T-helper 9 cell (primary cell): ENCODE data around the gene TARDBP.
"Not testable (repeated sequence)": the region's sequence is repeated elsewhere in the genome, so short reads cannot be mapped to it uniquely, and the experiment has no call there.

ENCODE experiments used
- DNase-seq: peaks from one replicate; pipeline ENCODE4 v3.0.0-alpha.2; 2020
- total RNA-seq, 2 donors: gene quantifications; one replicate each; lab custom pipeline; 2026; lab: John Stamatoyannopoulos, UW

TARDBP gene
- 92.4 to 115 reads per million in 2 donors for total RNA-seq

- DNase-seq = peak; percentile 85
Measured at GRCh38 chr1:11012260-11013159, at the start of gene TARDBP. Gene TARDBP (plus strand): TSS chr1:11012654. CDS start chr1:11013728, 1,074 bp downstream.

- no peak for DNase-seq
Measured at GRCh38 chr1:10965546-10966226, 46.8 kb upstream of the TARDBP start.

- no peak for DNase-seq
Measured at GRCh38 chr1:10967090-10967489, 45.4 kb upstream of the TARDBP start.

- no peak for DNase-seq
Measured at GRCh38 chr1:10968411-10968826, 44.0 kb upstream of the TARDBP start.

- no peak for DNase-seq
Measured at GRCh38 chr1:10969267-10969970, 43.0 kb upstream of the TARDBP start.

- no peak for DNase-seq
Measured at GRCh38 chr1:10969971-10970332, 42.5 kb upstream of the TARDBP start.

GRCh38 chr1:10973552-10973951 is 38.9 kb upstream of the TARDBP start:
- no peak for DNase-seq

GRCh38 chr1:10973956-10974881 is 38.2 kb upstream of the TARDBP start:
- no peak for DNase-seq

GRCh38 chr1:10975567-10976326 is 36.7 kb upstream of the TARDBP start:
- no peak for DNase-seq

- no peak for DNase-seq
Measured at GRCh38 chr1:10978719-10979118, 33.7 kb upstream of the TARDBP start.

GRCh38 chr1:10979483-10979920 is 33.0 kb upstream of the TARDBP start:
- no peak for DNase-seq

GRCh38 chr1:10980094-10980577 is 32.3 kb upstream of the TARDBP start:
- DNase-seq = no peak

- no peak for DNase-seq
Measured at GRCh38 chr1:10980841-10981727, 31.4 kb upstream of the TARDBP start.

GRCh38 chr1:10986525-10986890 is 25.9 kb upstream of the TARDBP start:
- no peak for DNase-seq

GRCh38 chr1:10987840-10988417 is 24.5 kb upstream of the TARDBP start:
- no peak for DNase-seq

GRCh38 chr1:10989095-10989494 is 23.4 kb upstream of the TARDBP start:
- no peak for DNase-seq

GRCh38 chr1:10989920-10990516 is 22.4 kb upstream of the TARDBP start:
- not testable (repeated sequence) for DNase-seq

GRCh38 chr1:10990828-10991227 is 21.6 kb upstream of the TARDBP start:
- DNase-seq = no peak

- not testable (repeated sequence) for DNase-seq
Measured at GRCh38 chr1:10992004-10992403, 20.4 kb upstream of the TARDBP start.
